Measurements from ENCODE around the gene MANSC4.

GRCh38 chr12:27814851-27815591 lies 35.0 kb upstream of the MANSC4 start:
- no peak for TF ChIP-seq CTCF (IDR thresholded peaks at IDR 0.05)
- no peak for TF ChIP-seq POLR2A (IDR thresholded peaks at IDR 0.05)

Data from heart left ventricle (tissue), 13 donors.